D721Med (cell line): ENCODE results near the gene KRT81.
"Not testable (repeated sequence)": the region's sequence is repeated elsewhere in the genome, so short reads cannot be mapped to it uniquely, and the experiment has no call there.

Experiments used
- DNase-seq: peaks from one replicate; pipeline ENCODE4 v3.0.0; 2011; ENCODE audit warnings: low spot score; ENCODE audit not compliant: insufficient read length
- FAIRE-seq: peaks from 2 replicates; lab custom pipeline; 2011; peaks lifted over from hg19 to GRCh38; lab: Jason Lieb, UNC
- TF ChIP-seq, protein P1 (sequence below): IDR thresholded peaks from 2 replicates; pipeline ENCODE4 v1.5.1; 2012; ENCODE audit warnings: mild to moderate bottlenecking, control low read depth; ENCODE audit not compliant: insufficient read depth; ENCODE audit errors: missing control alignments

KRT81 gene

DNA sequence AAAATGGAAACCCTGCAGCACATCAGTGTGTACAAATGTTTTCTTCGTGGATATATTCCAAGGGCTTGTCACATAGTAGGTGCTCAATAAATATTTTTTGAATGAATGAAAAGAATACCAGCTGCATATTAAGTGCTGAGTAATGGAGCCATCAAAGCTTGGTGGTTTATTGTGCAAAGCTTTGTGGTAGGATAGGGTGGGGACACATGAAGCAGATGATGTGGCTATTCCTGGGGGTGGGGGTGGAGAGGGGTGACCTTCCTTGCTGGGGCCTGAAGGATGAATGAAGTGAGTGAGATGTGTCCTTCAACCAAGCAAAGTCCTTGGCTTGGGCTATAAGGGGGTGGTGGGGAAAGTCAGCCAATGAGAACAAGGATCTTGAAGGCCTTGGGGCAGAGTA lies 4.3 kb upstream of the KRT81 start:
- TF ChIP-seq, protein P1, sequence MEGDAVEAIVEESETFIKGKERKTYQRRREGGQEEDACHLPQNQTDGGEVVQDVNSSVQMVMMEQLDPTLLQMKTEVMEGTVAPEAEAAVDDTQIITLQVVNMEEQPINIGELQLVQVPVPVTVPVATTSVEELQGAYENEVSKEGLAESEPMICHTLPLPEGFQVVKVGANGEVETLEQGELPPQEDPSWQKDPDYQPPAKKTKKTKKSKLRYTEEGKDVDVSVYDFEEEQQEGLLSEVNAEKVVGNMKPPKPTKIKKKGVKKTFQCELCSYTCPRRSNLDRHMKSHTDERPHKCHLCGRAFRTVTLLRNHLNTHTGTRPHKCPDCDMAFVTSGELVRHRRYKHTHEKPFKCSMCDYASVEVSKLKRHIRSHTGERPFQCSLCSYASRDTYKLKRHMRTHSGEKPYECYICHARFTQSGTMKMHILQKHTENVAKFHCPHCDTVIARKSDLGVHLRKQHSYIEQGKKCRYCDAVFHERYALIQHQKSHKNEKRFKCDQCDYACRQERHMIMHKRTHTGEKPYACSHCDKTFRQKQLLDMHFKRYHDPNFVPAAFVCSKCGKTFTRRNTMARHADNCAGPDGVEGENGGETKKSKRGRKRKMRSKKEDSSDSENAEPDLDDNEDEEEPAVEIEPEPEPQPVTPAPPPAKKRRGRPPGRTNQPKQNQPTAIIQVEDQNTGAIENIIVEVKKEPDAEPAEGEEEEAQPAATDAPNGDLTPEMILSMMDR: no peak
- no peak for FAIRE-seq
- no peak for DNase-seq

DNA sequence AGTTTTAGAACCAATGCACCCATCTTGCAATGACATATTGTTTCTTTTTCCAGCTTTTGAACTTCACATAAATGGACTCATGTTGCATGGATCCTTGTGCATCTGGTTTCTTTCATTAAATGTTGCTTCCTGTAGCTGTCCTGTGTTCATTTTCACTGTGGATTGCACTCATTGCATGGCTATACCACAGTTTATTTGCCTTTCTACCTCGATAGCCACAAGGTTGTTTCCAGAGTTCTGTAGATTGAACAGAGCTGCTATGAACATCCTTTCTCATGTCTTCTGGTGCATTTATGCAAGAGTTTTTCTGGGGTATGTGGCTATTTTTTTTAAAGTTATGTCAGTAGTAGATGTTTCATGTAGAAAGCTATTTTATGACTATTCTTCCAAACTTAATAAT lies 3.5 kb upstream of the KRT81 start:
- TF ChIP-seq, protein P1: no peak
- no peak for FAIRE-seq

DNA sequence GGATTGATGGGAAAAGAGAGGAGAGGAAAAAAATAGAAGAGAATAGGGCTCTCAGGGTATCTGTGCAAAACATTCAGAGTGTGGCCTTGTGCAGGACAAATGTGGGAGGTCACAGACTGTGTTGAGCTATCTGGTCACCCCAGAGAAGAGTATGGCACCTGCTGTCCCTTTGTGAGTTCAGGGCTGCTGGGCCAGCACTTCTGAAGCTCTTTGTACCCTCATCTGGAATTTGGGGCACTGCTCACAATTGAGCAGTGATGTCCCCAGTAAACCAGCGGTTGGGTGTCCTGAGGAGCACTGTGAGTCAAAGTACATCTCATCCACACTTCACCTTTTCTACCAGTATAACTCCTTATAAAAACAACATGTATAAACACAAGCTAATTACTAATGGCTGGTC lies 2.6 kb upstream of the KRT81 start:
- TF ChIP-seq, protein P1: no peak
- no peak for FAIRE-seq
- no peak for DNase-seq

More for the DNA sequence above, 3.5 kb upstream of the KRT81 start:
- no peak for DNase-seq

DNA sequence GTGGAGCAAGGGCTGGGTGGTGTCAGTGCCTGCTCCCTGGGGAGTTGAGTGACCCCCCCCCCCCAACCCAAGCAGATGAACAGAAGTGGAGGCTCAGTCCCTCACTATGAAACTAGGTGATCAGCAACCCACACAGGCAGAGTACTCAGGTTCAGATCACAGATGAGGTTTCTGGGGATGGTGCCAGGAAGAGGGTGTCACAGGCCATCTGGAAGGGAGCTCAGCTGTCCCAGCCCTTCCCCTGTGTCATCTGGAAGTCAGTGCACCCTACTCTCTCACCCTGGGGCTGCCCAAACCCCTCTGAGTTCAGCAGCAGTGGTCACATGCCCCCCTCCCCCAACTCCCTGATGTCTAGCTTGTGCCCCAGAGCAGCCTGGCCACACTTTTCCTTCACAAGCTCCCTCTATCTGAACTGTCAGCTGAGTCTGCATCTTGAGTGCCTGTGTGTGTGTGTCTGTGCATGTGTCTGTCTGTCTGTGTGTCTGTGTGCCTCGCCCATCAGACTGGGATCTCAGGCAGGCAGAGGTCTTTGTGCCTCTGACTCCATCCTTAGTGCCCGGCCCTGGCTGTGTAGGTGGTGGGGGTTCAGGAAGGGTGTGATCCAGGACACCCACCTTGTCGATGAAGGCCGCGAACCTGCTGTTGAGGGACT lies 725 bp downstream of the KRT81 start:
- not testable (repeated sequence) for DNase-seq, FAIRE-seq

DNA sequence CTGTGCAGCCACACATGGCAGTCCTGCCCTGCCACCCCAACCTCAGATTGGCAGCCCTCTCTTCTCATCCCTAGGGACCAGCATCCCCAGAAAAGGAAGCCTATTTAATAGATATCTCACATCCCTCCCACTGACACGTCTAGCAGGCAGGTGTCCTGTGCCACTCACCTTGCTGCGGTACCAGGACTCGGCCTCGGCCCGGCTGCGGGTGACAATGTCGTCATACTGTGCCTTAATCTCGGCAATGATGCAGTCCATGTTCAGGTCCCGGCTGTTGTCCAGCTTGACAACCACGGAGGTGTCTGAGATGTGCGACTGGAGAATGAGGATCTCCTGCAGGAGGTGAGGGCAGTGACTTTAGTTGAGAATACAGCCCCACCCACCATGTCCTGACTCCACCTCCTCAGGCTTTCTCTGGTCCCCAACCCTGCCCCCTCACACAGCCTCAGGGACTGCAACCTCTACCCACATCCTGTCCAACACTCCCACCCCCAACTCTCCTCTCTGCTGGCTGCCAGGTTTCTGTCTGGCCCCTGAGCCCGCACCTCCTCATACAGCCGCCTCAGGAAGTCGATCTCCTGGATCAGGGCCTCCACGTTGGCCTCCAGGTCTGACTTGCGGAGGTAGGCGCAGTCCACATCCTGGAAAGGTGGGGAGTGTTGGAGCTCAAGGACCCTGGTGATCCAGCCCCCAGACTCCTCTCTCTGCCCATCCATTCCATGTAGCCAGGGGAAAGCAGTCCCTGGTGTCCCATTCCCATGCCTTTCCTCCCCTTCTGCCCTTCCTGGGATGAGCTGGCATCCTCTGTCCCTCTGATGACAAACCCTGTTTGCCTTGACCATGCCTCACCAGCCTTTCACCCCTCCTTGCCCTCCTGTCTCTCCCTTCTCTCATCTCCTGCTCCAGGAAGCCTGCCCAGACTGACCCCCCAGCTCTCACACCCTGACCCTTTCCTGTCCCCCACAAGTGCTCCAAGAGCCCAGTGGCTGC lies 3.2 kb downstream of the KRT81 start:
- FAIRE-seq, DNase-seq: not testable (repeated sequence)

DNA sequence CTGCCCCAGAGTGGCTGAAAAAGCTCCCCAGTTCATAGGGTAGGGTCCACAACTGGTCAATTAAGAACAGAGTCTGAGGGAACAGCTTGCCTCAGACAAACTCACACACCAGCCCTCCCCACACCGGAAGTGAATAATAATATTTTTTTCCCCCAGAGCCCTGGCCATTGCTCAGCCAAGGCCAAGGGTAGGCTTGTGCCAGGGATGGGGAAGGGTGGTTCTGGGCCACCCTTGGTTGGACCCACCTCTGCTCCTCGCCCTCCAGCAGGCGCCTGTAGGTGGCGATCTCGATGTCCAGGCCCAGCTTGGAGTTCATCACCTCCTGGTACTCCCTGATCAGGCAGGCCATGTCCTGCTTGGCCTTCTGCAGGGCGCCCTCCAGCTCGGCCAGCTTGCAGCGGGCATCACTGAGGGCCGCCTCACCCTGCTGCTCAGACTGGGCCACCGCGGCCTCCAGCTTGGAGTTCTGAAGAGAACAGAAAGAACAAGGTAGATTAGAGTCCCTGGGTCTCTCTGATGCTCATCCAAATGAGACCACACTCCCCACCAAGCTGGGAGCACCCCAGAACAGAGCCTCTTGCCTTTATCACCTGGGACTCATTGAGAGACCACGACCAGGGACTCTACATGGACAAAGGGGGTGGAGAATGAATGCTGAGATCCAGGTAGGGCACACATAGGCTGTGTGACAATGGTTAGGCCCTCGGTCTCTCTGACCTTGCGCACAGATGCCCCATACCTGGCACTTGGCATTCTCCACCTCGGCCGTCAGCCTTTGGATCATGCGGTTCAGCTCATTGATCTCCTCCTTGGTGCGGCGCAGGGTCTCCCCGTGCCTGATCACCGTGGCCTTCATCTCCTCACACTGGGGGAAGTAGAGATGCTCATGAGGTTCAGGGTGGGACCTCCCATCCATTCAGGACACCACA lies 4.2 kb downstream of the KRT81 start:
- not testable (repeated sequence) for FAIRE-seq, DNase-seq

DNA sequence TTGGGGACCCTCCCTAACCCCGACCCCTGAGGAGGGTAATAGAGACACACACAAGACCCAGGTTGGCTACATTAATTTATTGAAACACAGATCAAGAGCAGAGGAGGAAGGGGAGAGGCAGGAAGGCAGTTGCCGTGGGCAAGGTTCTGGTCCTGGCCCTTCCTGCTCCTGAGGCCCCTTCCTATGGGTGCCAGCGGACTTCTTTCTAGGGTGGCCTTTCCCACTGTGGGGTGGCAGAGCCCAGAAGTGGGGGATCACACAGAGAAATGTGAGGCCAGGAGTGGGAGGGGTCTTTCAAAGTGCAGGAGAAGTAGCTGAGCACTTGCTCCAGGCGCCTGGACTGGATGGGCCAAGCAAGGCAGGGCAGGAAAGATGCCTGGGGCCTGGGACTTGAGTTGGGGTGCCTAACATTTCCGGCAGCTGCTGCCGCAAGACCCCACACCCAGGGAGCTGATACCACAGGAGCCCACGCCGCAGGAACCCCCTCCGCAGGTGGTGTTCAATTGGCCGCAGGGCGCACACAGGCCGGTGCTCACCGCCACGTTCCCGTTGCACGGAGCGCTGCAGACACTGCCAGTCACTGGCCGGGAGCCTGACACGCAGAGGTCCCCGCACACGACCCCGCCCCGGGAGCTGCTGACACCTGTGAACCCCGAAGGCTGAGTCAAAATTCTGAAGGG lies 5.3 kb downstream of the KRT81 start:
- TF ChIP-seq, protein P1: no peak
- FAIRE-seq (no peak), DNase-seq (no peak)
